Measurements from ENCODE around the gene LRRK1.
A peak's percentile ranks its signal among the peaks of the same experiment; 100 is the strongest.

LRRK1 gene

GRCh38 chr15:101008158-101009139 is 89.3 kb downstream of the LRRK1 start:
- WGBS (ENCODE audit: extremely low coverage, insufficient coverage, low lambda C conversion rate), result no CpG with 5 or more reads among the region's 48 CpGs
- Histone ChIP-seq H3K27ac (ENCODE audit: low read depth, low read length) (no peak overlapping the region), H2BK15ac (replicated peaks; ENCODE audit: low read depth) (no peak overlapping the region), H3K4me3 (ENCODE audit: low read length) (peak overlapping the region; percentile 35), H3K18ac (ENCODE audit: low read length) (no peak overlapping the region), H3K27me3 (ENCODE audit: insufficient read depth, low read length, poor library complexity) (no peaks in the 10 kb centered on the region), H2BK120ac (ENCODE audit: low read depth, low read length) (no peak overlapping the region), H4K5ac (ENCODE audit: low read length) (no peak overlapping the region), H3K4me2 (ENCODE audit: low read length) (peak overlapping the region; percentile 45), H3K56ac (ENCODE audit: low read length) (peak overlapping the region; percentile 86), H3K23ac (ENCODE audit: low read length) (no peak overlapping the region), H3K4me1 (ENCODE audit: control insufficient read depth, low read depth, low read length) (no peaks in the 10 kb centered on the region), H3K36me3 (ENCODE audit: control insufficient read depth, insufficient read depth, low read length) (no peaks in the 10 kb centered on the region), H3K4ac (ENCODE audit: low read depth, low read length) (no peak overlapping the region), H3K9ac (ENCODE audit: low read length) (peak overlapping the region; percentile 78), H2BK5ac (ENCODE audit: low read length) (no peak overlapping the region), H3K79me2 (ENCODE audit: control insufficient read depth, insufficient read depth, low read length) (no peaks in the 10 kb centered on the region), H4K8ac (ENCODE audit: low read depth, low read length) (no peak overlapping the region), H2AK5ac (ENCODE audit: low read length) (no peak overlapping the region), H3K79me1 (ENCODE audit: low read length) (no peaks in the 10 kb centered on the region)
- DNase-seq, result peak; percentile 85

GRCh38 chr15:101009176-101009575 is 90.0 kb downstream of the LRRK1 start:
- Histone ChIP-seq H3K27ac (ENCODE audit: low read depth, low read length) (no peak overlapping the region), H3K18ac (ENCODE audit: low read length) (no peak overlapping the region), H3K4me2 (ENCODE audit: low read length) (no peak overlapping the region), H3K9ac (ENCODE audit: low read length) (no peak overlapping the region), H3K4me3 (ENCODE audit: low read length) (no peak overlapping the region), H3K36me3 (ENCODE audit: control insufficient read depth, insufficient read depth, low read length) (no peaks in the 10 kb centered on the region), H4K5ac (ENCODE audit: low read length) (no peak overlapping the region), H3K4ac (ENCODE audit: low read depth, low read length) (no peak overlapping the region), H3K23ac (ENCODE audit: low read length) (no peak overlapping the region), H3K4me1 (ENCODE audit: control insufficient read depth, low read depth, low read length) (no peaks in the 10 kb centered on the region), H3K27me3 (ENCODE audit: insufficient read depth, low read length, poor library complexity) (no peaks in the 10 kb centered on the region), H4K8ac (ENCODE audit: low read depth, low read length) (no peak overlapping the region), H3K79me1 (ENCODE audit: low read length) (no peaks in the 10 kb centered on the region), H3K56ac (ENCODE audit: low read length) (no peak overlapping the region), H2BK15ac (replicated peaks; ENCODE audit: low read depth) (no peak overlapping the region), H2BK120ac (ENCODE audit: low read depth, low read length) (no peak overlapping the region), H2AK5ac (ENCODE audit: low read length) (no peak overlapping the region), H2BK5ac (ENCODE audit: low read length) (no peak overlapping the region), H3K79me2 (ENCODE audit: control insufficient read depth, insufficient read depth, low read length) (no peaks in the 10 kb centered on the region)
- no CpG with 5 or more reads among the region's 2 CpGs for WGBS (ENCODE audit: extremely low coverage, insufficient coverage, low lambda C conversion rate)
- DNase-seq, result no peak

GRCh38 chr15:101010781-101011180 is 91.6 kb downstream of the LRRK1 start:
- no peak overlapping the region for H2BK120ac ChIP-seq (ENCODE audit: low read depth, low read length)
- H3K18ac ChIP-seq (ENCODE audit: low read length), result no peak overlapping the region
- no peak overlapping the region for H3K9ac ChIP-seq (ENCODE audit: low read length)
- H2BK15ac ChIP-seq (replicated peaks; ENCODE audit: low read depth), result no peak overlapping the region
- H3K4me2 ChIP-seq (ENCODE audit: low read length), result no peak overlapping the region
- H3K56ac ChIP-seq (ENCODE audit: low read length), result no peak overlapping the region
- no peak overlapping the region for H3K4ac ChIP-seq (ENCODE audit: low read depth, low read length)
- no peak overlapping the region for H2BK5ac ChIP-seq (ENCODE audit: low read length)
- no peak overlapping the region for H4K5ac ChIP-seq (ENCODE audit: low read length)
- no peak overlapping the region for H2AK5ac ChIP-seq (ENCODE audit: low read length)
- WGBS (ENCODE audit: extremely low coverage, insufficient coverage, low lambda C conversion rate), result no CpG with 5 or more reads among the region's 6 CpGs
- H3K4me1 ChIP-seq (ENCODE audit: control insufficient read depth, low read depth, low read length), result no peaks in the 10 kb centered on the region
- DNase-seq, result no peak
- no peaks in the 10 kb centered on the region for H3K79me1 ChIP-seq (ENCODE audit: low read length)
- no peak overlapping the region for H3K23ac ChIP-seq (ENCODE audit: low read length)
- H3K27ac ChIP-seq (ENCODE audit: low read depth, low read length), result no peak overlapping the region
- no peaks in the 10 kb centered on the region for H3K36me3 ChIP-seq (ENCODE audit: control insufficient read depth, insufficient read depth, low read length)
- no peaks in the 10 kb centered on the region for H3K79me2 ChIP-seq (ENCODE audit: control insufficient read depth, insufficient read depth, low read length)
- H3K4me3 ChIP-seq (ENCODE audit: low read length), result no peak overlapping the region
- no peaks in the 10 kb centered on the region for H3K27me3 ChIP-seq (ENCODE audit: insufficient read depth, low read length, poor library complexity)
- H4K8ac ChIP-seq (ENCODE audit: low read depth, low read length), result no peak overlapping the region

- no peaks in the 10 kb centered on the region for H3K79me2 ChIP-seq (ENCODE audit: control insufficient read depth, insufficient read depth, low read length)
- no peak for DNase-seq
- H3K36me3 ChIP-seq (ENCODE audit: control insufficient read depth, insufficient read depth, low read length), result no peaks in the 10 kb centered on the region
- no peak overlapping the region for H3K4ac ChIP-seq (ENCODE audit: low read depth, low read length)
- H3K4me2 ChIP-seq (ENCODE audit: low read length), result no peak overlapping the region
- H3K18ac ChIP-seq (ENCODE audit: low read length), result no peak overlapping the region
- no peak overlapping the region for H3K27ac ChIP-seq (ENCODE audit: low read depth, low read length)
- H3K9ac ChIP-seq (ENCODE audit: low read length), result no peak overlapping the region
- no peak overlapping the region for H3K4me3 ChIP-seq (ENCODE audit: low read length)
- no peaks in the 10 kb centered on the region for H3K79me1 ChIP-seq (ENCODE audit: low read length)
- no peaks in the 10 kb centered on the region for H3K4me1 ChIP-seq (ENCODE audit: control insufficient read depth, low read depth, low read length)
- no CpG with 5 or more reads among the region's 20 CpGs for WGBS (ENCODE audit: extremely low coverage, insufficient coverage, low lambda C conversion rate)
- no peak overlapping the region for H3K23ac ChIP-seq (ENCODE audit: low read length)
- no peak overlapping the region for H2BK15ac ChIP-seq (replicated peaks; ENCODE audit: low read depth)
- no peak overlapping the region for H2BK120ac ChIP-seq (ENCODE audit: low read depth, low read length)
- no peak overlapping the region for H2AK5ac ChIP-seq (ENCODE audit: low read length)
- no peak overlapping the region for H3K56ac ChIP-seq (ENCODE audit: low read length)
- no peak overlapping the region for H2BK5ac ChIP-seq (ENCODE audit: low read length)
- H4K5ac ChIP-seq (ENCODE audit: low read length), result no peak overlapping the region
- H4K8ac ChIP-seq (ENCODE audit: low read depth, low read length), result no peak overlapping the region
- H3K27me3 ChIP-seq (ENCODE audit: insufficient read depth, low read length, poor library complexity), result no peaks in the 10 kb centered on the region
Measured at GRCh38 chr15:101012326-101013200, 93.4 kb downstream of the LRRK1 start.

- no peak overlapping the region for H3K4me3 ChIP-seq (ENCODE audit: low read length)
- no peak overlapping the region for H2BK15ac ChIP-seq (replicated peaks; ENCODE audit: low read depth)
- no peak overlapping the region for H3K4me2 ChIP-seq (ENCODE audit: low read length)
- H3K9ac ChIP-seq (ENCODE audit: low read length), result no peak overlapping the region
- H3K23ac ChIP-seq (ENCODE audit: low read length), result no peak overlapping the region
- no CpG with 5 or more reads among the region's 10 CpGs for WGBS (ENCODE audit: extremely low coverage, insufficient coverage, low lambda C conversion rate)
- H3K27me3 ChIP-seq (ENCODE audit: insufficient read depth, low read length, poor library complexity), result no peaks in the 10 kb centered on the region
- H4K8ac ChIP-seq (ENCODE audit: low read depth, low read length), result no peak overlapping the region
- peak overlapping the region; percentile 5 for H3K56ac ChIP-seq (ENCODE audit: low read length)
- H4K5ac ChIP-seq (ENCODE audit: low read length), result no peak overlapping the region
- no peak overlapping the region for H2BK5ac ChIP-seq (ENCODE audit: low read length)
- no peaks in the 10 kb centered on the region for H3K79me2 ChIP-seq (ENCODE audit: control insufficient read depth, insufficient read depth, low read length)
- H3K4ac ChIP-seq (ENCODE audit: low read depth, low read length), result no peak overlapping the region
- no peaks in the 10 kb centered on the region for H3K36me3 ChIP-seq (ENCODE audit: control insufficient read depth, insufficient read depth, low read length)
- H3K79me1 ChIP-seq (ENCODE audit: low read length), result no peaks in the 10 kb centered on the region
- H3K4me1 ChIP-seq (ENCODE audit: control insufficient read depth, low read depth, low read length), result no peaks in the 10 kb centered on the region
- no peak overlapping the region for H2AK5ac ChIP-seq (ENCODE audit: low read length)
- no peak overlapping the region for H3K27ac ChIP-seq (ENCODE audit: low read depth, low read length)
- no peak for DNase-seq
- H2BK120ac ChIP-seq (ENCODE audit: low read depth, low read length), result no peak overlapping the region
- H3K18ac ChIP-seq (ENCODE audit: low read length), result no peak overlapping the region
Measured at GRCh38 chr15:101013201-101013550, 94.0 kb downstream of the LRRK1 start.

Measured in mesendoderm (in vitro differentiated cells).